ENCODE measurements around the gene TFDP2. TPM values are rescaled to one million over a fixed set of nuclear protein-coding genes. Genes with fewer than 3 reads are reported as not detected.

TFDP2 gene
- total RNA-seq, 1 experiment from 2014 or later: 45.6 TPM

DNA sequence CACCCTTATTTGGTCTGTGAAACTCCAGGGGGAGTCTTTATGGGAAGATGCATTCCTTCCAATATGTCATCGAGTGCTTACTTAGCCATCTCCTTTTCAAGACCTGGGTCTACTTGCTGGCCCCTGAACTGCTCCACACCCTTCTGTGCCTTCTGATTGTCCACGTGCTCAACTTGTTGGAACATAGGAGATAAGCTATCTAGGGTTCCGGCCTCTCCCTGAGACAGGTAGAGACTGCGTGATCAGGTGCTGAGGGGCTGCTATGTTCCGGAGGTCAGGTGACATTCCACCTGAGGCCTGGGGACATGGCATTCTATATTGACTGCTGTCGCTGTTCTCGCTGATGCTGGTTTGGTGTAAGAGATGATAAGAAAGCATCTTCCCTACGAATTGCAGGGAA is 207.3 kb downstream of the TFDP2 start:
- Histone ChIP-seq H3K27me3 (ENCODE audit: low read length) (no peaks in the 10 kb centered on the region), H3K27ac (ENCODE audit: low read length) (no peak overlapping the region), H4K20me1 (ENCODE audit: insufficient read depth, low read depth, low read length) (no peaks in the 10 kb centered on the region), H2AFZ (ENCODE audit: low read length) (no peak overlapping the region), H3K9me2 (replicated peaks; ENCODE audit: insufficient read depth, low read length) (no peaks in the 10 kb centered on the region), H3K36me3 (ENCODE audit: insufficient read depth, low read length) (no peaks in the 10 kb centered on the region), H3K4me2 (ENCODE audit: low read depth, low read length, poor library complexity, severe bottlenecking) (no peak overlapping the region), H3K79me2 (ENCODE audit: low read length) (no peaks in the 10 kb centered on the region), H3K4me3 (ENCODE audit: low read length) (no peak overlapping the region), H3K4me1 (ENCODE audit: low read length) (no peaks in the 10 kb centered on the region), H3K9ac (ENCODE audit: low read length) (no peak overlapping the region), H3K9me3 (ENCODE audit: low read length) (no peaks in the 10 kb centered on the region)
- DNase-seq: no peak

DNA sequence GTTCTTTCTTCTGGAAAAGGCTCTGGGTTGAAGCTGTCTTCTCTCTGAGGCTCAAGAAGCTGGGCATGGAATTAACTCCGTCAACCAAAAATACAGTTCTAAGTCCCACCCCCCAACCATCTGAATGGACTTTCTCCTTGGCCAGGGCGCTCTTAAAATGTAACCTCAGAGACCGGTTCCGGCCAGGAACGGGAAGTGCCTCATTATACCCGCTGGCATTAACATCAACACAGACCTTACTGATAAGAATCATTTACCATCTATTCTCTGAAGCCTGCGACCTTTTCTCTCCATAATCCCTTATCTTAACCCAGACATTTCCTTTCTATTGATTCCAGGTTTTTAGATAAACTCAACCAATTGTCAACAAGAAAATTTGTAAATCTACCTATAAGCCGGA is 208.3 kb downstream of the TFDP2 start:
- Histone ChIP-seq H3K4me1 (ENCODE audit: low read length) (no peaks in the 10 kb centered on the region), H4K20me1 (ENCODE audit: insufficient read depth, low read depth, low read length) (no peaks in the 10 kb centered on the region), H3K9me3 (ENCODE audit: low read length) (no peaks in the 10 kb centered on the region), H3K27me3 (ENCODE audit: low read length) (no peaks in the 10 kb centered on the region), H3K36me3 (ENCODE audit: insufficient read depth, low read length) (no peaks in the 10 kb centered on the region), H3K4me3 (ENCODE audit: low read length) (no peak overlapping the region), H3K27ac (ENCODE audit: low read length) (no peak overlapping the region), H3K9me2 (replicated peaks; ENCODE audit: insufficient read depth, low read length) (no peaks in the 10 kb centered on the region), H3K9ac (ENCODE audit: low read length) (no peak overlapping the region), H3K79me2 (ENCODE audit: low read length) (no peaks in the 10 kb centered on the region), H3K4me2 (ENCODE audit: low read depth, low read length, poor library complexity, severe bottlenecking) (no peak overlapping the region), H2AFZ (ENCODE audit: low read length) (no peak overlapping the region)
- no peak for DNase-seq

DNA sequence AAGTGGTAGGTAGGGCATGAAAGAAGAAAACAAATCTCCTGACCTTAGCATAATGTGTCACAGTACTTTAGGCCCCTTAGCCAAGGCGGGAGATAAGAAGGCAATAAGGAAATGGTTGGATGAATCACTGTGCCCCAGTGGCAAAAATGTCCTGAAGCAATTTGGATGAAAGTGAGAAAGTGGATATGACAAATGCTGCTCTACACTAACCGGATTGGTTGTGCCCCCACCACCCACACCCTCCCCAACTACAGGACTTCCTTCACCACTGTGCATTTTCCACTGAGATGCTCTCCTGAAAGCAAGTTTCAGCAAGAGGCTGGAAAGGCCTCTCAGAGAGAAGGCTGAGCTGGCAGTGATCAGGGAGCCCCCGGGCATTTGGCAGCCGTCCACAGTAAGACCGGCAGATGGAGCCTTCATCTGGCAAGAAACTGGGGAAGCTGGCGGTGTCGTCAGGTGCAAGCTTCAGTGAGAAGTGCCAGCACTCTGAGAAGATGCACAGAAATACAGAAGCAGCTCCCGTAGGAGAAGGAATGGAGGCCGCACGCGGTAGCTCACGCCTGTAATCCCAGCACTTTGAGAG is 209.1 kb downstream of the TFDP2 start:
- DNase-seq: no peak
- no peak overlapping the region for H3K4me3 ChIP-seq (ENCODE audit: low read length)
- no peak overlapping the region for H2AFZ ChIP-seq (ENCODE audit: low read length)
- no peak overlapping the region for H3K9ac ChIP-seq (ENCODE audit: low read length)
- H3K27ac ChIP-seq (ENCODE audit: low read length): no peak overlapping the region
- H4K20me1 ChIP-seq (ENCODE audit: insufficient read depth, low read depth, low read length): no peaks in the 10 kb centered on the region
- H3K79me2 ChIP-seq (ENCODE audit: low read length): no peaks in the 10 kb centered on the region
- H3K4me1 ChIP-seq (ENCODE audit: low read length): no peaks in the 10 kb centered on the region
- H3K27me3 ChIP-seq (ENCODE audit: low read length): no peaks in the 10 kb centered on the region
- no peak overlapping the region for H3K4me2 ChIP-seq (ENCODE audit: low read depth, low read length, poor library complexity, severe bottlenecking)
- no peaks in the 10 kb centered on the region for H3K9me2 ChIP-seq (replicated peaks; ENCODE audit: insufficient read depth, low read length)
- no peaks in the 10 kb centered on the region for H3K36me3 ChIP-seq (ENCODE audit: insufficient read depth, low read length)
- no peaks in the 10 kb centered on the region for H3K9me3 ChIP-seq (ENCODE audit: low read length)

DNA sequence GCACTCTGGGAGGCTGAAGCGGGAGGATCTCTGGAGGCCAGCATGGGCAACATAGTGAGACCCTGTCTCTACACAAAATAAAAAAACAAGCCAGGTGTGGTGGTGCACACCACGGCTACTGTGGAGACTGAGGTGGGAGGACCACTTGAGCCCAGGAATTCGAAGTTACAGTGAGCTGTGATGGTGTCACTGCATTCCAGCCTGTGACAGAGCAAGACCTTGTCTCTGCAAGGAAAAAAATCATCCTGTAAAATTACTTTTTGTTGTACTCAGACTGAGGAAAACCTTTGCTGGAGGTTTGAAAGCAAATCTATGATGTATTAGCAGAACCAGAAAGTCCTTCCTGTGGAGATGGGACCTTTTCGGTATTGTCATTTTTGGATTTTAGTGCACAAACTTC is 209.6 kb downstream of the TFDP2 start:
- no peak for DNase-seq
- Histone ChIP-seq H3K36me3 (ENCODE audit: insufficient read depth, low read length) (no peaks in the 10 kb centered on the region), H3K4me2 (ENCODE audit: low read depth, low read length, poor library complexity, severe bottlenecking) (no peak overlapping the region), H3K9me2 (replicated peaks; ENCODE audit: insufficient read depth, low read length) (no peaks in the 10 kb centered on the region), H3K9ac (ENCODE audit: low read length) (no peak overlapping the region), H3K4me1 (ENCODE audit: low read length) (no peaks in the 10 kb centered on the region), H3K27me3 (ENCODE audit: low read length) (no peaks in the 10 kb centered on the region), H3K9me3 (ENCODE audit: low read length) (no peaks in the 10 kb centered on the region), H3K27ac (ENCODE audit: low read length) (no peak overlapping the region), H4K20me1 (ENCODE audit: insufficient read depth, low read depth, low read length) (no peaks in the 10 kb centered on the region), H2AFZ (ENCODE audit: low read length) (no peak overlapping the region), H3K4me3 (ENCODE audit: low read length) (no peak overlapping the region), H3K79me2 (ENCODE audit: low read length) (no peaks in the 10 kb centered on the region)

DNA sequence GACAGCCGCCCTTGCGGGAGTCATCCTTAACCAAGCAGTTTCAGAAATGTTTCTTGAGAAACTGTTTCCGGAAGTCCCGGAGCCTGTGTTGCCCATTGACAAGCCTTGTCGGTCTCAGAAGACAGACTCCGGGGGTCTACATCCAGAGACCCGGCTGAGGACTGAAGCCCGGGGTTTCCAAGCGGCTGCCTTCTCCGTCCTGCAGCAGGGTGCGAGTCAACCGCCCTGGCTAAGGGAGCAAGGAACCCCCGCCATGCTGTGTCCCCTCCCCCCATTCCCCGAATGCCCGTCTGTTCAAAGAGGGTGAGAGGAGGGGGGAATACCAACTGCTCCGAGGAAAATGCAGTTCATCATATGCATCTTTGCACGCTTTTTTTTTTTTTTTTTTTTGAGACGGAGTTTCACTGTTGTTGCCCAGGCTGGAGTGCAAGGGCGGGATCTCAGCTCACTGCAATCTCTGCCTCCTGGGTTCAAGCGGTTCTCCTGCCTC is 211.3 kb downstream of the TFDP2 start:
- no peaks in the 10 kb centered on the region for H3K27me3 ChIP-seq (ENCODE audit: low read length)
- no peaks in the 10 kb centered on the region for H3K79me2 ChIP-seq (ENCODE audit: low read length)
- H2AFZ ChIP-seq (ENCODE audit: low read length): no peak overlapping the region
- H3K9me2 ChIP-seq (replicated peaks; ENCODE audit: insufficient read depth, low read length): no peaks in the 10 kb centered on the region
- no peak overlapping the region for H3K4me3 ChIP-seq (ENCODE audit: low read length)
- H4K20me1 ChIP-seq (ENCODE audit: insufficient read depth, low read depth, low read length): no peaks in the 10 kb centered on the region
- no peak for DNase-seq
- no peak overlapping the region for H3K27ac ChIP-seq (ENCODE audit: low read length)
- H3K4me1 ChIP-seq (ENCODE audit: low read length): no peaks in the 10 kb centered on the region
- no peak overlapping the region for H3K9ac ChIP-seq (ENCODE audit: low read length)
- H3K4me2 ChIP-seq (ENCODE audit: low read depth, low read length, poor library complexity, severe bottlenecking): no peak overlapping the region
- no peaks in the 10 kb centered on the region for H3K36me3 ChIP-seq (ENCODE audit: insufficient read depth, low read length)
- no peaks in the 10 kb centered on the region for H3K9me3 ChIP-seq (ENCODE audit: low read length)

DNA sequence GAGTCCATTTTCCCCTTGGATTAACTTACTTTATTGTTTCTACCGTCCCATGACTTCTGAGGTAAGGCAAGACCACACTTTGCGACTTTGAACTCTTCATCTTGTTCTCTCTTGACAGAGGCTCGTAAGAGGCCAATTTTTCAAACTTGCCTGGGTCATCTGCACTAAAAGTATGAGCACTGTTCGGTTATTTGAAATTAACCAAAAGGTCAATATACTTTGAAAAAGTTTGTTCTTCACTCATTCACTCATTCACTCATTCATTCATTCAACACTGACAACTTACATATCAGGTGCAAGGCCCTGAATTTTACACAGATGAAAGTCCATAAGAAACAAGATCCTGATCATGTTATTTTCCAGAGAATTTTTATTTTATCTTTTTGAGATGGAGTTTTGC is 215.0 kb downstream of the TFDP2 start:
- no peaks in the 10 kb centered on the region for H3K79me2 ChIP-seq (ENCODE audit: low read length)
- H3K9me3 ChIP-seq (ENCODE audit: low read length): no peaks in the 10 kb centered on the region
- H3K36me3 ChIP-seq (ENCODE audit: insufficient read depth, low read length): no peaks in the 10 kb centered on the region
- H3K4me2 ChIP-seq (ENCODE audit: low read depth, low read length, poor library complexity, severe bottlenecking): no peak overlapping the region
- no peak overlapping the region for H2AFZ ChIP-seq (ENCODE audit: low read length)
- no peaks in the 10 kb centered on the region for H4K20me1 ChIP-seq (ENCODE audit: insufficient read depth, low read depth, low read length)
- no peaks in the 10 kb centered on the region for H3K4me1 ChIP-seq (ENCODE audit: low read length)
- H3K9ac ChIP-seq (ENCODE audit: low read length): no peak overlapping the region
- no peaks in the 10 kb centered on the region for H3K9me2 ChIP-seq (replicated peaks; ENCODE audit: insufficient read depth, low read length)
- no peaks in the 10 kb centered on the region for H3K27me3 ChIP-seq (ENCODE audit: low read length)
- H3K4me3 ChIP-seq (ENCODE audit: low read length): no peak overlapping the region
- DNase-seq: no peak
- H3K27ac ChIP-seq (ENCODE audit: low read length): no peak overlapping the region

DNA sequence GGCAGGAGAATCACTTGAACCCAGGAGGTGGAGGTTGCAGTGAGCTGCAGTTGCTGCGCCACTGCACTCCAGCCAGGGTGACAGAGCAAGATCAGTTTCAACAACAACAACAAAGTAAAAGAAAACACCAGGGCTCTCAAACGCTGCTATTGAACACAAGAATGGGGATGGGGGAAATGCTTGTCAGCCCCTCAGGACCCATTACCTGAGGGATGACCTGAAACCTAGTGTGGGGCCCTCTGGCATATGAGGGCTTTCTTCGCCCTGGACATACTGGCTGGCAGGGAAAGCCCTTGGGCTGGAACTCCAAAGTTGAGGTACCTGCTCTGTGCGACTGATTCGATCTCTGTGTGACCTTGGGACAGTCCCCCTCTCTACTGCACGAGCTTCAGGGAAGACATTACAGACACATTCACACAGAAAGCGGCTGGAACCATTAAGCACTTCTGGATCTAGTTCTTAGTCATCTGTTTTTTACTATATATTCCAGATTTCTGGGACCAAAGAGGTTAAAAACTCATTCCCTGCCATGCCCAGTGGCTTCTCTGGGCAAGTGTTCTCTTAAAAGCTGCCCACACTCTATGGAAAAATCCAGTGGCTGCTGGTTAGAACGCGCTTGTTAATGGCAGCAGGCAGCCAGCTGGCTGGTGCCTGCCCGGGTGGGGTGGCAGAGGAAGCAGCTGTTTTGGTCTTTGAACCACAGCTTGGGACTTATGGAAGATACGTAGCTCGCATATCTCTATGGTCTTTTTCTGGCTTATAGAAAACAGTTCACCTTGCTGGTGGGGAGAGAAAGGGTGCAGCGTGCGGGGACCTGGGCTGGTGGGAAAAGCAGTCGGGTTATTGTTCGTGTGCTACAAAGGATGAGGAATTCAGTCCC is 215.7 kb downstream of the TFDP2 start:
- no peaks in the 10 kb centered on the region for H3K79me2 ChIP-seq (ENCODE audit: low read length)
- H3K27ac ChIP-seq (ENCODE audit: low read length): no peak overlapping the region
- no peak for DNase-seq
- H3K27me3 ChIP-seq (ENCODE audit: low read length): no peaks in the 10 kb centered on the region
- no peaks in the 10 kb centered on the region for H3K9me3 ChIP-seq (ENCODE audit: low read length)
- no peak overlapping the region for H2AFZ ChIP-seq (ENCODE audit: low read length)
- no peaks in the 10 kb centered on the region for H3K9me2 ChIP-seq (replicated peaks; ENCODE audit: insufficient read depth, low read length)
- no peak overlapping the region for H3K4me3 ChIP-seq (ENCODE audit: low read length)
- H3K4me2 ChIP-seq (ENCODE audit: low read depth, low read length, poor library complexity, severe bottlenecking): no peak overlapping the region
- H3K36me3 ChIP-seq (ENCODE audit: insufficient read depth, low read length): 0 out of 2 replicates have a peak, but pooled peaks cover 3% of the 10 kb centered on the region
- no peak overlapping the region for H3K9ac ChIP-seq (ENCODE audit: low read length)
- H3K4me1 ChIP-seq (ENCODE audit: low read length): no peaks in the 10 kb centered on the region
- no peaks in the 10 kb centered on the region for H4K20me1 ChIP-seq (ENCODE audit: insufficient read depth, low read depth, low read length)

DNA sequence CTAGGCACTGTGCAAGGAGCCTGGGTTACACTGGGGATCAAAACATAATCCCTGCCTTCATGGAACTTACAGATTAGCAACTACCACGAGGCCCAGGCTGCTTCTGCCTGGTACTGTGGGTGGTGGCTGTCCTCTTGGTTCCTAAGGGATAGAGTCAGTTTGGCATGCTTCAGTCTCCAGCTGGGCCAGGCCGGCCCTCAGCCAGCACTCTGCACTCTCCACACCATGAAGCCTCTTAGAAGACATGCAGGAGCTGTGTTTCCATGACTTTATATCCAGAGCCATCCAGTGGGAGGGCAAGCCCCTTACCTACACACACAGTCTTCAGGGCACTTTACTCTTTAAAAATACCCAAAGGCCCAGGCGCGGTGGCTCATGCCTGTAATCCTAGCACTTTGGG is 218.5 kb downstream of the TFDP2 start:
- H3K27me3 ChIP-seq (ENCODE audit: low read length): no peaks in the 10 kb centered on the region
- H2AFZ ChIP-seq (ENCODE audit: low read length): no peak overlapping the region
- H3K9me2 ChIP-seq (replicated peaks; ENCODE audit: insufficient read depth, low read length): no peaks in the 10 kb centered on the region

More for the DNA sequence above, 218.5 kb downstream of the TFDP2 start:
- DNase-seq: no peak
- Histone ChIP-seq H3K36me3 (ENCODE audit: insufficient read depth, low read length) (peaks cover 14% of the 10 kb centered on the region; the same call in 1 of the 2 replicates), H3K4me2 (ENCODE audit: low read depth, low read length, poor library complexity, severe bottlenecking) (no peak overlapping the region), H3K9me3 (ENCODE audit: low read length) (no peaks in the 10 kb centered on the region), H3K4me1 (ENCODE audit: low read length) (no peaks in the 10 kb centered on the region), H3K79me2 (ENCODE audit: low read length) (no peaks in the 10 kb centered on the region), H3K4me3 (ENCODE audit: low read length) (no peak overlapping the region), H3K9ac (ENCODE audit: low read length) (no peak overlapping the region), H3K27ac (ENCODE audit: low read length) (no peak overlapping the region), H4K20me1 (ENCODE audit: insufficient read depth, low read depth, low read length) (no peaks in the 10 kb centered on the region)

Measured in Karpas-422 (cell line).